Heart left ventricle (tissue), 13 donors: ENCODE data around the gene TYMP.

Experiments used
- POLR2A ChIP-seq, 2 donors: fragments of 450-650 bp; IDR thresholded peaks; one replicate each; pipeline ENCODE4 v1.6.1; 2017; ENCODE audit warnings: antibody characterized with exemption in 2 of 2, mild to moderate bottlenecking in 2 of 2, moderate library complexity in 2 of 2
- TF ChIP-seq, protein P1 (sequence below), 12 donors: fragments of 200-600 bp; sonication (generic) in 4 of 12; IDR thresholded peaks; one replicate each; pipeline versions ENCODE4 v1.5.0 to v1.8.0; 2018 to 2022; ENCODE audit warnings: antibody characterized with exemption in 12 of 12, mild to moderate bottlenecking in 5 of 12
- donor health status: ischemic (EF 13 %, LVEDD 7.1; RV severe dilation, severe dysfunction).
- donor health status: DM: no; HTN: yes; CAD: no.
- donor health status: DM: no; HTN: no; CAD: no.
- donor health status: ischemic (EF 25% LVEDD 6.9; RV normal size, moderate dysfunction).
- donor health status: ischemic (EF 25% LVEDD 5.7; RV mildly dilated, moderate dysfunction).
- donor health status: ischemic (EF 35%, LVEDD 5.7; RV mildly dilated, moderate dysfunction).
- donor health status: nonischemic (EF 11% LVEDD 7.7; RV severe dilation, severe dysfunction).
- donor health status: DM: yes; HTN: yes; CAD: no.
- donor health status: PGD.
- donor health status: ischemic (EF 29% LVEDD 5.4; RV normal size, mild dysfunction).
- donor health status: nonischemic (EF 23%, LVEDD 6.1; RV moderate dilation, normal function).

DNA sequence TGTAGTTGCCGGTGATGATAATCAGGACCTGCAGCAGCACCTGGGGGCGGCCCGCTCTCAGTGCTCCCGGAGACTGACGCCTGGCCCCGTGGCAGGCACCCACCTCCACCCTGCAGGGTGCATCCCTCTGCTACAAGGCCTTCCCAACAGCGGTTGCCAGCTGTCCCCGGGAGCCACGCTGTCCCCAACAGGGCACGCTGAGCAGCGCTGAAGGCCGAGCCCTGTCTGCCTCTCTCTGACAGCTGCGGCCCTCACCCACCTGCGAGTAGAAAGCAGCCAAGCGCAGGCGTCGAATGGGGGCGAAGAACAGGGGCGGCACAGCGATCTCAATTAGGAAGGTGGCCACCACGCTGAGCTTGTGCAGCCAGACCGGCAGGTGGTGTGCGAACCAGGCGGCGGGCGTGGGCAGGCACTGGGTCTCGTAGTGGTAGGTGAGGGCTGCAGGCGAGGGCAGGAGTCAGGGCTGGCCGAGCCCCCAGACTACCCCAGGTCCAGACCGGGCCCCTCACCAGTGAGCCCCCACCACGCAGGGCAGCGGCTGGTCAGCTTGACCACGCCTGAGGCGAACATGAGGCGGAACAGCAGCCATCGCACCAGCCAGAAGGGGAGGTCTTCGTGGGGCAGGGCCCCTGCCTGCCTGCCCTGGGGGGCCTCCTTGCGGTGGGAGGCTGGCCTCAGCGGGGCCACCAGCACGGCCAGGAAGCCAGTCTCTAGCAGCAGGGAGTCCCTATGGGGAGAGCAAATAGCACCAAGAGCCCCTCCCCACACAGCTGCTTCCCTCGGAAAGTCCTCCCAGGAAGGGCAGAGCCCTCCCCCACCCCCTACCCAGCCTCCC is 23.8 kb downstream of the TYMP start:
- TF ChIP-seq, protein P1, sequence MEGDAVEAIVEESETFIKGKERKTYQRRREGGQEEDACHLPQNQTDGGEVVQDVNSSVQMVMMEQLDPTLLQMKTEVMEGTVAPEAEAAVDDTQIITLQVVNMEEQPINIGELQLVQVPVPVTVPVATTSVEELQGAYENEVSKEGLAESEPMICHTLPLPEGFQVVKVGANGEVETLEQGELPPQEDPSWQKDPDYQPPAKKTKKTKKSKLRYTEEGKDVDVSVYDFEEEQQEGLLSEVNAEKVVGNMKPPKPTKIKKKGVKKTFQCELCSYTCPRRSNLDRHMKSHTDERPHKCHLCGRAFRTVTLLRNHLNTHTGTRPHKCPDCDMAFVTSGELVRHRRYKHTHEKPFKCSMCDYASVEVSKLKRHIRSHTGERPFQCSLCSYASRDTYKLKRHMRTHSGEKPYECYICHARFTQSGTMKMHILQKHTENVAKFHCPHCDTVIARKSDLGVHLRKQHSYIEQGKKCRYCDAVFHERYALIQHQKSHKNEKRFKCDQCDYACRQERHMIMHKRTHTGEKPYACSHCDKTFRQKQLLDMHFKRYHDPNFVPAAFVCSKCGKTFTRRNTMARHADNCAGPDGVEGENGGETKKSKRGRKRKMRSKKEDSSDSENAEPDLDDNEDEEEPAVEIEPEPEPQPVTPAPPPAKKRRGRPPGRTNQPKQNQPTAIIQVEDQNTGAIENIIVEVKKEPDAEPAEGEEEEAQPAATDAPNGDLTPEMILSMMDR (IDR thresholded peaks at IDR 0.05), result no peak
- TF ChIP-seq POLR2A (IDR thresholded peaks at IDR 0.05), result no peak
